ENCODE measurements around the gene ZBTB16.

Gene ZBTB16

GRCh38 chr11:114233755-114234154 is 174.2 kb downstream of the ZBTB16 start:
- Histone ChIP-seq H3K18ac (ENCODE audit: low read length) (no peak overlapping the region), H4K5ac (ENCODE audit: low read length) (no peak overlapping the region), H2BK120ac (ENCODE audit: low read depth, low read length) (no peak overlapping the region), H2BK15ac (replicated peaks; ENCODE audit: low read depth) (no peak overlapping the region), H3K9ac (ENCODE audit: low read length) (no peak overlapping the region), H3K79me1 (ENCODE audit: low read length) (no peaks in the 10 kb centered on the region), H3K4me2 (ENCODE audit: low read length) (no peak overlapping the region), H2BK5ac (ENCODE audit: low read length) (no peak overlapping the region), H3K27me3 (ENCODE audit: insufficient read depth, low read length, poor library complexity) (no peaks in the 10 kb centered on the region), H3K56ac (ENCODE audit: low read length) (no peak overlapping the region), H2AK5ac (ENCODE audit: low read length) (no peak overlapping the region), H4K8ac (ENCODE audit: low read depth, low read length) (no peak overlapping the region), H3K4me3 (ENCODE audit: low read length) (no peak overlapping the region), H3K4me1 (ENCODE audit: control insufficient read depth, low read depth, low read length) (no peaks in the 10 kb centered on the region), H3K79me2 (ENCODE audit: control insufficient read depth, insufficient read depth, low read length) (no peaks in the 10 kb centered on the region), H3K23ac (ENCODE audit: low read length) (no peak overlapping the region), H3K36me3 (ENCODE audit: control insufficient read depth, insufficient read depth, low read length) (no peaks in the 10 kb centered on the region), H3K27ac (ENCODE audit: low read depth, low read length) (no peak overlapping the region), H3K4ac (ENCODE audit: low read depth, low read length) (no peak overlapping the region)
- no CpG with 5 or more reads among the region's 6 CpGs for WGBS (ENCODE audit: extremely low coverage, insufficient coverage, low lambda C conversion rate)
- no peak for DNase-seq

GRCh38 chr11:114236829-114237228 is 177.3 kb downstream of the ZBTB16 start:
- Histone ChIP-seq H3K4me1 (ENCODE audit: control insufficient read depth, low read depth, low read length) (no peaks in the 10 kb centered on the region), H3K4ac (ENCODE audit: low read depth, low read length) (no peak overlapping the region), H3K9ac (ENCODE audit: low read length) (no peak overlapping the region), H4K8ac (ENCODE audit: low read depth, low read length) (no peak overlapping the region), H2BK15ac (replicated peaks; ENCODE audit: low read depth) (no peak overlapping the region), H3K27me3 (ENCODE audit: insufficient read depth, low read length, poor library complexity) (no peaks in the 10 kb centered on the region), H2AK5ac (ENCODE audit: low read length) (no peak overlapping the region), H3K79me2 (ENCODE audit: control insufficient read depth, insufficient read depth, low read length) (no peaks in the 10 kb centered on the region), H3K36me3 (ENCODE audit: control insufficient read depth, insufficient read depth, low read length) (no peaks in the 10 kb centered on the region), H3K18ac (ENCODE audit: low read length) (no peak overlapping the region), H3K79me1 (ENCODE audit: low read length) (no peaks in the 10 kb centered on the region), H3K4me3 (ENCODE audit: low read length) (no peak overlapping the region), H3K23ac (ENCODE audit: low read length) (no peak overlapping the region), H3K4me2 (ENCODE audit: low read length) (no peak overlapping the region), H2BK5ac (ENCODE audit: low read length) (no peak overlapping the region), H2BK120ac (ENCODE audit: low read depth, low read length) (no peak overlapping the region), H3K27ac (ENCODE audit: low read depth, low read length) (no peak overlapping the region), H3K56ac (ENCODE audit: low read length) (no peak overlapping the region), H4K5ac (ENCODE audit: low read length) (no peak overlapping the region)
- no CpG with 5 or more reads among the region's 3 CpGs for WGBS (ENCODE audit: extremely low coverage, insufficient coverage, low lambda C conversion rate)
- no peak for DNase-seq

- no peak for DNase-seq
- no peak overlapping the region for H3K4ac ChIP-seq (ENCODE audit: low read depth, low read length)
- no peak overlapping the region for H4K8ac ChIP-seq (ENCODE audit: low read depth, low read length)
- H2BK5ac ChIP-seq (ENCODE audit: low read length) = no peak overlapping the region
- no peaks in the 10 kb centered on the region for H3K4me1 ChIP-seq (ENCODE audit: control insufficient read depth, low read depth, low read length)
- no peaks in the 10 kb centered on the region for H3K79me2 ChIP-seq (ENCODE audit: control insufficient read depth, insufficient read depth, low read length)
- H3K4me2 ChIP-seq (ENCODE audit: low read length) = no peak overlapping the region
- WGBS (ENCODE audit: extremely low coverage, insufficient coverage, low lambda C conversion rate) = no CpG with 5 or more reads among the region's 16 CpGs
- H3K9ac ChIP-seq (ENCODE audit: low read length) = no peak overlapping the region
- no peak overlapping the region for H3K4me3 ChIP-seq (ENCODE audit: low read length)
- H4K5ac ChIP-seq (ENCODE audit: low read length) = no peak overlapping the region
- H3K27ac ChIP-seq (ENCODE audit: low read depth, low read length) = no peak overlapping the region
- no peak overlapping the region for H2BK120ac ChIP-seq (ENCODE audit: low read depth, low read length)
- no peak overlapping the region for H3K23ac ChIP-seq (ENCODE audit: low read length)
- no peaks in the 10 kb centered on the region for H3K27me3 ChIP-seq (ENCODE audit: insufficient read depth, low read length, poor library complexity)
- H3K18ac ChIP-seq (ENCODE audit: low read length) = no peak overlapping the region
- no peaks in the 10 kb centered on the region for H3K36me3 ChIP-seq (ENCODE audit: control insufficient read depth, insufficient read depth, low read length)
- no peaks in the 10 kb centered on the region for H3K79me1 ChIP-seq (ENCODE audit: low read length)
- no peak overlapping the region for H2BK15ac ChIP-seq (replicated peaks; ENCODE audit: low read depth)
- H2AK5ac ChIP-seq (ENCODE audit: low read length) = no peak overlapping the region
- H3K56ac ChIP-seq (ENCODE audit: low read length) = no peak overlapping the region
Measured at GRCh38 chr11:114237321-114238280, 178.1 kb downstream of the ZBTB16 start.

GRCh38 chr11:114239753-114240161 is 180.2 kb downstream of the ZBTB16 start:
- Histone ChIP-seq H2BK5ac (ENCODE audit: low read length) (no peak overlapping the region), H3K56ac (ENCODE audit: low read length) (peak overlapping the region; percentile 27), H3K27me3 (ENCODE audit: insufficient read depth, low read length, poor library complexity) (no peaks in the 10 kb centered on the region), H3K23ac (ENCODE audit: low read length) (no peak overlapping the region), H2AK5ac (ENCODE audit: low read length) (no peak overlapping the region), H2BK120ac (ENCODE audit: low read depth, low read length) (no peak overlapping the region), H3K4ac (ENCODE audit: low read depth, low read length) (no peak overlapping the region), H3K36me3 (ENCODE audit: control insufficient read depth, insufficient read depth, low read length) (no peaks in the 10 kb centered on the region), H3K79me1 (ENCODE audit: low read length) (no peaks in the 10 kb centered on the region), H3K4me1 (ENCODE audit: control insufficient read depth, low read depth, low read length) (no peaks in the 10 kb centered on the region), H3K18ac (ENCODE audit: low read length) (no peak overlapping the region), H2BK15ac (replicated peaks; ENCODE audit: low read depth) (no peak overlapping the region), H4K5ac (ENCODE audit: low read length) (no peak overlapping the region), H3K9ac (ENCODE audit: low read length) (no peak overlapping the region), H3K79me2 (ENCODE audit: control insufficient read depth, insufficient read depth, low read length) (no peaks in the 10 kb centered on the region), H4K8ac (ENCODE audit: low read depth, low read length) (no peak overlapping the region), H3K4me2 (ENCODE audit: low read length) (no peak overlapping the region), H3K27ac (ENCODE audit: low read depth, low read length) (no peak overlapping the region), H3K4me3 (ENCODE audit: low read length) (no peak overlapping the region)
- no CpG with 5 or more reads among the region's 6 CpGs for WGBS (ENCODE audit: extremely low coverage, insufficient coverage, low lambda C conversion rate)
- DNase-seq = no peak

- Histone ChIP-seq H4K8ac (ENCODE audit: low read depth, low read length) (no peak overlapping the region), H3K4ac (ENCODE audit: low read depth, low read length) (no peak overlapping the region), H3K4me1 (ENCODE audit: control insufficient read depth, low read depth, low read length) (no peaks in the 10 kb centered on the region), H3K23ac (ENCODE audit: low read length) (no peak overlapping the region), H2BK15ac (replicated peaks; ENCODE audit: low read depth) (no peak overlapping the region), H3K56ac (ENCODE audit: low read length) (no peak overlapping the region), H2BK120ac (ENCODE audit: low read depth, low read length) (no peak overlapping the region), H3K4me2 (ENCODE audit: low read length) (no peak overlapping the region), H3K27ac (ENCODE audit: low read depth, low read length) (no peak overlapping the region), H3K9ac (ENCODE audit: low read length) (no peak overlapping the region), H3K18ac (ENCODE audit: low read length) (no peak overlapping the region), H4K5ac (ENCODE audit: low read length) (no peak overlapping the region), H3K27me3 (ENCODE audit: insufficient read depth, low read length, poor library complexity) (no peaks in the 10 kb centered on the region), H3K36me3 (ENCODE audit: control insufficient read depth, insufficient read depth, low read length) (no peaks in the 10 kb centered on the region), H3K79me2 (ENCODE audit: control insufficient read depth, insufficient read depth, low read length) (no peaks in the 10 kb centered on the region), H3K79me1 (ENCODE audit: low read length) (no peaks in the 10 kb centered on the region), H2BK5ac (ENCODE audit: low read length) (no peak overlapping the region), H2AK5ac (ENCODE audit: low read length) (no peak overlapping the region), H3K4me3 (ENCODE audit: low read length) (no peak overlapping the region)
- DNase-seq = no peak
- no CpG with 5 or more reads among the region's 15 CpGs for WGBS (ENCODE audit: extremely low coverage, insufficient coverage, low lambda C conversion rate)
Measured at GRCh38 chr11:114242032-114242431, 182.5 kb downstream of the ZBTB16 start.
